ENCODE results near the gene RTN3.

Gene RTN3

GRCh38 chr11:63764679-63765647, 83.7 kb downstream of the RTN3 start:
- TF ChIP-seq TOX (CRISPR knock-in tag; IDR thresholded peaks at IDR 0.05; ENCODE audit: borderline replicate concordance) (no peak), PPARA (CRISPR knock-in tag; IDR thresholded peaks at IDR 0.05; ENCODE audit: borderline replicate concordance) (no peak), ISL1 (CRISPR knock-in tag; IDR thresholded peaks at IDR 0.05) (no peak), CREB5 (CRISPR knock-in tag; IDR thresholded peaks at IDR 0.05; ENCODE audit: low read depth) (no peak), ZNF70 (CRISPR knock-in tag; IDR thresholded peaks at IDR 0.05) (no peak), PATZ1 (CRISPR knock-in tag; IDR thresholded peaks at IDR 0.05; ENCODE audit: borderline replicate concordance) (no peak), ZFP3 (CRISPR knock-in tag; IDR thresholded peaks at IDR 0.05) (no peak), GLIS3 (CRISPR knock-in tag; IDR thresholded peaks at IDR 0.05) (no peak), ESRRG (CRISPR knock-in tag; IDR thresholded peaks at IDR 0.05) (no peak), ZNF565 (CRISPR knock-in tag; conservative IDR thresholded peaks at IDR 0.05; ENCODE audit: low read depth) (no peak), TCF4 (CRISPR knock-in tag; IDR thresholded peaks at IDR 0.05; ENCODE audit: borderline replicate concordance) (no peak), SNAI2 (CRISPR knock-in tag; IDR thresholded peaks at IDR 0.05) (no peak), RARB (CRISPR knock-in tag; IDR thresholded peaks at IDR 0.05) (no peak), POU6F1 (CRISPR knock-in tag; IDR thresholded peaks at IDR 0.05; ENCODE audit: borderline replicate concordance, low read depth) (no peak)
- ATAC-seq, result no peak

- no peak for TF ChIP-seq ARNTL (CRISPR knock-in tag; IDR thresholded peaks at IDR 0.05; ENCODE audit: borderline replicate concordance, low read depth)
- TF ChIP-seq PPARA (CRISPR knock-in tag; IDR thresholded peaks at IDR 0.05; ENCODE audit: borderline replicate concordance), result no peak
- no peak for ATAC-seq
Observed at GRCh38 chr11:63765688-63766241, 84.5 kb downstream of the RTN3 start.

GRCh38 chr11:63766531-63767235, 85.4 kb downstream of the RTN3 start:
- TF ChIP-seq PPARA (CRISPR knock-in tag; IDR thresholded peaks at IDR 0.05; ENCODE audit: borderline replicate concordance) (no peak), ZFP30 (CRISPR knock-in tag; IDR thresholded peaks at IDR 0.05) (no peak)
- 0 out of 3 replicates have a peak, but pooled peaks have one; percentile 4 for ATAC-seq

- ATAC-seq, result peak; percentile 75; the same call in 1 of the 3 replicates
- no peak for TF ChIP-seq POU6F1 (CRISPR knock-in tag; IDR thresholded peaks at IDR 0.05; ENCODE audit: borderline replicate concordance, low read depth)
Observed at GRCh38 chr11:63767267-63767564, 85.9 kb downstream of the RTN3 start.

- ATAC-seq, result peak; percentile 29
- TF ChIP-seq ARNTL (CRISPR knock-in tag; IDR thresholded peaks at IDR 0.05; ENCODE audit: borderline replicate concordance, low read depth) (no peak), CSDC2 (CRISPR knock-in tag; IDR thresholded peaks at IDR 0.05) (no peak), ZNF8 (CRISPR knock-in tag; IDR thresholded peaks at IDR 0.05) (no peak), ISL1 (CRISPR knock-in tag; IDR thresholded peaks at IDR 0.05) (no peak), POU6F1 (CRISPR knock-in tag; IDR thresholded peaks at IDR 0.05; ENCODE audit: borderline replicate concordance, low read depth) (no peak), ESRRG (CRISPR knock-in tag; IDR thresholded peaks at IDR 0.05) (no peak), ZNF70 (CRISPR knock-in tag; IDR thresholded peaks at IDR 0.05) (no peak), OSR1 (CRISPR knock-in tag; IDR thresholded peaks at IDR 0.05) (no peak), ZFP3 (CRISPR knock-in tag; IDR thresholded peaks at IDR 0.05) (no peak), TOX (CRISPR knock-in tag; IDR thresholded peaks at IDR 0.05; ENCODE audit: borderline replicate concordance) (no peak), SNAI2 (CRISPR knock-in tag; IDR thresholded peaks at IDR 0.05) (no peak), ZFP30 (CRISPR knock-in tag; IDR thresholded peaks at IDR 0.05) (no peak)
Observed at GRCh38 chr11:63767565-63768236, 86.4 kb downstream of the RTN3 start.
